GM08714 (cell line): ENCODE results near the gene SLC38A3.
"Not testable (repeated sequence)": the region's sequence is repeated elsewhere in the genome, so short reads cannot be mapped to it uniquely, and the experiment has no call there.

Experiments
- H3K4me3 ChIP-seq: fragments of 200-500 bp; sonication (Bioruptor generic); 2 replicates; pipeline ENCODE4 v1.5.1; 2014; ENCODE audit warnings: mild to moderate bottlenecking, low read length, inconsistent platforms
- ZNF274 ChIP-seq: IDR thresholded peaks from 2 replicates; pipeline ENCODE4 v1.6.1; 2012; ENCODE audit warnings: mild to moderate bottlenecking, low read depth, low read length

The SLC38A3 gene

GRCh38 chr3:50243543-50243895 lies 38.4 kb downstream of the SLC38A3 start:
- no peak for TF ChIP-seq ZNF274
- H3K4me3 ChIP-seq, result no peak overlapping the region

GRCh38 chr3:50244813-50245212 lies 39.7 kb downstream of the SLC38A3 start:
- H3K4me3 ChIP-seq, result not testable (repeated sequence)

- no peak overlapping the region; the same call in 1 of the 2 replicates for H3K4me3 ChIP-seq
- TF ChIP-seq ZNF274, result no peak
These were observed 40.2 kb downstream of the SLC38A3 start for GRCh38 chr3:50245251-50245745.

GRCh38 chr3:50245831-50246516 lies 40.9 kb downstream of the SLC38A3 start:
- no peak for TF ChIP-seq ZNF274

GRCh38 chr3:50246517-50246954 lies 41.5 kb downstream of the SLC38A3 start:
- H3K4me3 ChIP-seq, result peak overlapping the region; percentile 7; the same call in 1 of the 2 replicates
- no peak for TF ChIP-seq ZNF274

More at GRCh38 chr3:50245831-50246516, 40.9 kb downstream of the SLC38A3 start:
- peak overlapping the region; percentile 7; the same call in 1 of the 2 replicates for H3K4me3 ChIP-seq

- no peak for TF ChIP-seq ZNF274
These were observed 43.3 kb downstream of the SLC38A3 start for GRCh38 chr3:50248387-50248786.

GRCh38 chr3:50249457-50249856 lies 44.4 kb downstream of the SLC38A3 start:
- no peak for TF ChIP-seq ZNF274

More at GRCh38 chr3:50248387-50248786, 43.3 kb downstream of the SLC38A3 start:
- no peak overlapping the region for H3K4me3 ChIP-seq

GRCh38 chr3:50250514-50250913 lies 45.4 kb downstream of the SLC38A3 start:
- H3K4me3 ChIP-seq, result no peak overlapping the region
- no peak for TF ChIP-seq ZNF274

More at GRCh38 chr3:50249457-50249856, 44.4 kb downstream of the SLC38A3 start:
- H3K4me3 ChIP-seq, result no peak overlapping the region

- no peak for TF ChIP-seq ZNF274
- H3K4me3 ChIP-seq, result no peak overlapping the region
These were observed 46.1 kb downstream of the SLC38A3 start for GRCh38 chr3:50251220-50251619.

GRCh38 chr3:50254577-50255250 lies 49.6 kb downstream of the SLC38A3 start:
- H3K4me3 ChIP-seq, result no peak overlapping the region
- TF ChIP-seq ZNF274, result no peak

GRCh38 chr3:50255251-50255615 lies 50.2 kb downstream of the SLC38A3 start:
- H3K4me3 ChIP-seq, result no peak overlapping the region
- TF ChIP-seq ZNF274, result no peak

GRCh38 chr3:50256978-50257890 lies 52.2 kb downstream of the SLC38A3 start:
- H3K4me3 ChIP-seq, result no peak overlapping the region
- no peak for TF ChIP-seq ZNF274

GRCh38 chr3:50258029-50258680 lies 53.1 kb downstream of the SLC38A3 start:
- no peak overlapping the region for H3K4me3 ChIP-seq
- TF ChIP-seq ZNF274, result no peak

- no peak overlapping the region for H3K4me3 ChIP-seq
- no peak for TF ChIP-seq ZNF274
These were observed 53.9 kb downstream of the SLC38A3 start for GRCh38 chr3:50258979-50259378.
